IgD-negative memory B cell (primary cell): ENCODE results near the gene B4GALT7. TPM values are rescaled to one million over a fixed set of nuclear protein-coding genes. Genes with fewer than 3 reads are reported as not detected.

Experiments used
- polyA plus RNA-seq: library from polyadenylated mRNA; unstranded; fragments of 300-500 nt; fragmentation: Illumina TruSeq; gene quantifications from one replicate; pipeline ENCODE4 v1.2.3, GENCODE V29; 2021

The B4GALT7 gene
- polyA plus RNA-seq, 1 donor from 2014 or later, result 26.4 TPM

Other genes with a start within 250 kb of the B4GALT7 start
- 171 TPM for gene LMAN2, start 248.5 kb upstream of the B4GALT7 start, polyA plus RNA-seq
- 49.5 TPM for gene RGS14, start 242.2 kb upstream of the B4GALT7 start, polyA plus RNA-seq
- gene SLC34A1, start 215.7 kb upstream of the B4GALT7 start, polyA plus RNA-seq, result not detected
- gene PFN3, start 199.5 kb upstream of the B4GALT7 start, polyA plus RNA-seq, result not detected
- 0.78 TPM for gene F12, start 190.6 kb upstream of the B4GALT7 start, polyA plus RNA-seq
- gene GRK6, start 173.5 kb upstream of the B4GALT7 start, polyA plus RNA-seq, result 107 TPM
- gene PRR7, start 153.3 kb upstream of the B4GALT7 start, polyA plus RNA-seq, result 23.1 TPM
- 0.54 TPM for gene DBN1, start 126.5 kb upstream of the B4GALT7 start, polyA plus RNA-seq
- 16.3 TPM for gene PDLIM7, start 102.5 kb upstream of the B4GALT7 start, polyA plus RNA-seq
- 154 TPM for gene DOK3, start 90.3 kb upstream of the B4GALT7 start, polyA plus RNA-seq
- 74.2 TPM for gene DDX41, start 83.2 kb upstream of the B4GALT7 start, polyA plus RNA-seq
- gene FAM193B, start 45.6 kb upstream of the B4GALT7 start, polyA plus RNA-seq, result 4.5 TPM
- gene TMED9, start 7.9 kb upstream of the B4GALT7 start, polyA plus RNA-seq, result 96.6 TPM
- gene FAM153A, start 182.8 kb downstream of the B4GALT7 start, polyA plus RNA-seq, result not detected